HepG2 (cell line): ENCODE data around the gene RHBDD3. TPM values are rescaled to one million over a fixed set of nuclear protein-coding genes. Genes with fewer than 3 reads are reported as not detected.
A peak's percentile ranks its signal among the peaks of the same experiment; 100 is the strongest.

Experiments
- ADNP ChIP-seq: sonication (generic); formaldehyde crosslinking; IDR thresholded peaks from 2 replicates; pipeline ENCODE4 v1.4.0; 2020; ENCODE audit warnings: missing genetic modification reagents
- EED ChIP-seq: sonication (generic); formaldehyde crosslinking; IDR thresholded peaks from 2 replicates; pipeline ENCODE4 v1.5.0; 2020; ENCODE audit warnings: mild to moderate bottlenecking, missing genetic modification reagents
- FOXC1 ChIP-seq: sonication (generic); formaldehyde crosslinking; IDR thresholded peaks from 2 replicates; pipeline ENCODE4 v1.8.0; 2022; ENCODE audit warnings: mild to moderate bottlenecking, missing genetic modification reagents, borderline replicate concordance
- HNRNPL ChIP-seq: fragments of 200-400 bp; formaldehyde crosslinking; IDR thresholded peaks from 2 replicates; pipeline ENCODE4 v1.6.1; 2017; ENCODE audit warnings: mild to moderate bottlenecking, low read depth, low read length
- HOXA5 ChIP-seq: sonication (generic); formaldehyde crosslinking; IDR thresholded peaks from 2 replicates; pipeline ENCODE4 v1.4.0; 2020; ENCODE audit warnings: missing genetic modification reagents
- ISX ChIP-seq: sonication (generic); formaldehyde crosslinking; conservative IDR thresholded peaks from 2 replicates; pipeline ENCODE4 v1.5.0; 2020; ENCODE audit warnings: missing genetic modification reagents
- KDM5B ChIP-seq: sonication (generic); formaldehyde crosslinking; IDR thresholded peaks from 2 replicates; pipeline ENCODE4 v1.4.0; 2020; ENCODE audit warnings: missing genetic modification reagents, mild to moderate bottlenecking, borderline replicate concordance
- MTERF4 ChIP-seq: sonication (generic); formaldehyde crosslinking; IDR thresholded peaks from 2 replicates; pipeline ENCODE4 v1.8.0; 2023; ENCODE audit warnings: mild to moderate bottlenecking, missing genetic modification reagents
- NCOA2 ChIP-seq: sonication (generic); formaldehyde crosslinking; IDR thresholded peaks from 2 replicates; pipeline ENCODE4 v1.8.0; 2022; ENCODE audit warnings: inconsistent platforms
- NRL ChIP-seq: sonication (generic); formaldehyde crosslinking; IDR thresholded peaks from 2 replicates; pipeline ENCODE4 v1.5.0; 2020; ENCODE audit warnings: missing genetic modification reagents, mild to moderate bottlenecking, moderate library complexity, borderline replicate concordance
- PTBP1 ChIP-seq: fragments of 200-400 bp; formaldehyde crosslinking; IDR thresholded peaks from 2 replicates; pipeline ENCODE4 v1.6.1; 2018; ENCODE audit warnings: low read length, low read depth; ENCODE audit not compliant: poor library complexity, severe bottlenecking
- RAD21 ChIP-seq: fragments of 450-650 bp; formaldehyde crosslinking; IDR thresholded peaks from 2 replicates; pipeline ENCODE4 v1.5.0; 2020; ENCODE audit warnings: mild to moderate bottlenecking
- RBFOX2 ChIP-seq: fragments of 200-400 bp; formaldehyde crosslinking; IDR thresholded peaks from 2 replicates; pipeline ENCODE4 v1.6.1; 2017; ENCODE audit warnings: low read depth, mild to moderate bottlenecking, low read length
- SP4 ChIP-seq: sonication (generic); formaldehyde crosslinking; IDR thresholded peaks from 2 replicates; pipeline ENCODE4 v1.8.1; 2023; ENCODE audit warnings: mild to moderate bottlenecking, missing genetic modification reagents
- SRSF9 ChIP-seq: fragments of 200-400 bp; formaldehyde crosslinking; IDR thresholded peaks from 2 replicates; pipeline ENCODE4 v1.6.1; 2018; ENCODE audit warnings: borderline replicate concordance, mild to moderate bottlenecking, low read depth, low read length; ENCODE audit not compliant: insufficient read depth, poor library complexity, severe bottlenecking
- TCF12 ChIP-seq, 2 experiments: fragments of 450-650 bp in 1 of 2; sonication (generic) in 1 of 2; formaldehyde crosslinking in 1 of 2; IDR thresholded peaks; 2 replicates each; pipeline versions ENCODE4 v1.6.1 to v1.8.0; 2017 to 2022; ENCODE audit warnings: antibody characterized with exemption in 1 of 2, mild to moderate bottlenecking in 1 of 2, missing genetic modification reagents in 1 of 2, moderate library complexity in 1 of 2
- ZFP1 ChIP-seq: IDR thresholded peaks from 2 replicates; pipeline ENCODE4 v1.6.1; 2016
- ZNF136 ChIP-seq: sonication (generic); formaldehyde crosslinking; IDR thresholded peaks from 2 replicates; pipeline ENCODE4 v1.8.1; 2022; ENCODE audit warnings: low read depth, mild to moderate bottlenecking, moderate library complexity, missing genetic modification reagents
- ZNF224 ChIP-seq: sonication (generic); formaldehyde crosslinking; IDR thresholded peaks from 2 replicates; pipeline ENCODE4 v1.5.0; 2020; ENCODE audit warnings: mild to moderate bottlenecking, missing genetic modification reagents
- ZNF282 ChIP-seq: fragments of 450-650 bp; IDR thresholded peaks from 2 replicates; pipeline ENCODE4 v1.6.1; 2018; ENCODE audit not compliant: partially characterized antibody
- ZNF3 ChIP-seq: IDR thresholded peaks from 2 replicates; pipeline ENCODE4 v1.7.0; 2017; ENCODE audit warnings: inconsistent platforms
- ZNF326 ChIP-seq: sonication (generic); formaldehyde crosslinking; IDR thresholded peaks from 2 replicates; pipeline ENCODE4 v1.4.0; 2020; ENCODE audit warnings: missing genetic modification reagents, borderline replicate concordance
- ZNF329 ChIP-seq: sonication (generic); formaldehyde crosslinking; IDR thresholded peaks from 2 replicates; pipeline ENCODE4 v1.9.0; 2021; ENCODE audit warnings: low read depth, mild to moderate bottlenecking, missing genetic modification reagents
- ZNF546 ChIP-seq: sonication (generic); formaldehyde crosslinking; conservative IDR thresholded peaks from 2 replicates; pipeline ENCODE4 v1.8.1; 2023; ENCODE audit warnings: mild to moderate bottlenecking, missing genetic modification reagents
- ZNF558 ChIP-seq: sonication (generic); formaldehyde crosslinking; IDR thresholded peaks from 2 replicates; pipeline ENCODE4 v1.9.0; 2022; ENCODE audit warnings: mild to moderate bottlenecking, missing genetic modification reagents, borderline replicate concordance
- ZNF569 ChIP-seq: sonication (generic); formaldehyde crosslinking; IDR thresholded peaks from 2 replicates; pipeline ENCODE4 v1.5.0; 2020; ENCODE audit warnings: mild to moderate bottlenecking, missing genetic modification reagents, moderate library complexity, borderline replicate concordance
- ZNF619 ChIP-seq: sonication (generic); formaldehyde crosslinking; IDR thresholded peaks from 2 replicates; pipeline ENCODE4 v1.4.0; 2020; ENCODE audit warnings: mild to moderate bottlenecking, missing genetic modification reagents
- ZNF7 ChIP-seq: IDR thresholded peaks from 2 replicates; pipeline ENCODE4 v1.6.1; 2016; ENCODE audit warnings: missing biosample characterization, missing genetic modification reagents
- ZNF839 ChIP-seq: sonication (generic); formaldehyde crosslinking; IDR thresholded peaks from 2 replicates; pipeline ENCODE4 v1.4.0; 2020; ENCODE audit warnings: missing genetic modification reagents, mild to moderate bottlenecking, borderline replicate concordance
- polyA plus RNA-seq, 8 experiments: library from polyadenylated mRNA; depleted of rRNA in 3 of 8; stranded (reverse) in 7 of 8; unstranded in 1 of 8; fragments of >200 nt; fragmentation: Illumina TruSeq in 4 of 8; extraction: Trizol in 4 of 8; gene quantifications; 2 replicates each; pipeline versions ENCODE4 v1.2.1 to v1.2.3, GENCODE V29; 2011 to 2016; ENCODE audit warnings: low read depth in 4 of 8, missing spikeins in 1 of 8, mixed read lengths in 1 of 8; ENCODE audit not compliant: insufficient read depth in 1 of 8
- total RNA-seq, 5 experiments: library from RNA; depleted of rRNA; stranded (reverse); fragments of >200 nt; fragmentation: Illumina TruSeq; extraction: Trizol; gene quantifications; 2 replicates each; pipeline ENCODE4 v1.2.3, GENCODE V29; 2016; ENCODE audit warnings: low read depth in 1 of 5
- TF ChIP-seq, protein P1 (sequence below): IDR thresholded peaks from 2 replicates; pipeline ENCODE4 v1.6.1; 2012; ENCODE audit warnings: low read depth, low read length, improper control_type of control experiment

Gene RHBDD3
- total and polyA plus RNA-seq, 2 of the 13 experiments (the other 11 are each of a cell fraction or from before 2014, with no cell fraction given), result 12.1 to 26.7 TPM

GRCh38 chr22:29268511-29269229 is 889 bp upstream of the RHBDD3 start (continued):
- TF ChIP-seq FOXC1 (CRISPR knock-in tag), result no peak
- TF ChIP-seq ZNF546 (CRISPR knock-in tag), result peak; percentile 76; the same call in 1 of the 2 replicates
- no peak for TF ChIP-seq ADNP (CRISPR knock-in tag)
- TF ChIP-seq ZNF839 (CRISPR knock-in tag), result no peak
- no peak for TF ChIP-seq HNRNPL
- TF ChIP-seq ISX (CRISPR knock-in tag), result 0 out of 2 replicates have a peak, but pooled peaks have one; percentile 21
- no peak for TF ChIP-seq ZFP1
- no peak for TF ChIP-seq ZNF7
- no peak for TF ChIP-seq ZNF329 (CRISPR knock-in tag)
- TF ChIP-seq ZNF569 (CRISPR knock-in tag), result no peak
- 0 out of 2 replicates have a peak, but pooled peaks have one; percentile 22 for TF ChIP-seq HOXA5 (CRISPR knock-in tag)
- TF ChIP-seq ZNF136 (CRISPR knock-in tag), result no peak
- TF ChIP-seq NRL (CRISPR knock-in tag), result no peak
- TF ChIP-seq ZNF224 (CRISPR knock-in tag), result no peak
- TF ChIP-seq EED (CRISPR knock-in tag), result peak; percentile 45; the same call in 1 of the 2 replicates
- TF ChIP-seq ZNF619 (CRISPR knock-in tag), result no peak
- TF ChIP-seq TCF12 (IDR thresholded peaks at IDR 0.05), result no peak
- 0 out of 2 replicates have a peak, but pooled peaks have one; percentile 45 for TF ChIP-seq TCF12 (CRISPR knock-in tag; IDR thresholded peaks at IDR 0.05)
- peak; percentile 14 for TF ChIP-seq PTBP1
- TF ChIP-seq, protein P1, sequence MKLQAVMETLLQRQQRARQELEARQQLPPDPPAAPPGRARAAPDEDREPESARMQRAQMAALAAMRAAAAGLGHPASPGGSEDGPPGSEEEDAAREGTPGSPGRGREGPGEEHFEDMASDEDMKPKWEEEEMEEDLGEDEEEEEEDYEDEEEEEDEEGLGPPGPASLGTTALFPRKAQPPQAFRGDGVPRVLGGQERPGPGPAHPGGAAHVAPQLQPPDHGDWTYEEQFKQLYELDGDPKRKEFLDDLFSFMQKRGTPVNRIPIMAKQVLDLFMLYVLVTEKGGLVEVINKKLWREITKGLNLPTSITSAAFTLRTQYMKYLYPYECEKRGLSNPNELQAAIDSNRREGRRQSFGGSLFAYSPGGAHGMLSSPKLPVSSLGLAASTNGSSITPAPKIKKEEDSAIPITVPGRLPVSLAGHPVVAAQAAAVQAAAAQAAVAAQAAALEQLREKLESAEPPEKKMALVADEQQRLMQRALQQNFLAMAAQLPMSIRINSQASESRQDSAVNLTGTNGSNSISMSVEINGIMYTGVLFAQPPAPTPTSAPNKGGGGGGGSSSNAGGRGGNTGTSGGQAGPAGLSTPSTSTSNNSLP, result no peak
- TF ChIP-seq MTERF4 (CRISPR knock-in tag), result peak; percentile 42; the same call in 1 of the 2 replicates
- no peak for TF ChIP-seq SP4
- no peak for TF ChIP-seq SRSF9
- no peak for TF ChIP-seq ZNF282
- TF ChIP-seq RAD21 (CRISPR knock-in tag), result peak; percentile 33; the same call in 1 of the 2 replicates
- TF ChIP-seq RBFOX2, result peak; percentile 88
- no peak for TF ChIP-seq ZNF3 (CRISPR knock-in tag)
- TF ChIP-seq ZNF326, result no peak
- 0 out of 2 replicates have a peak, but pooled peaks have one; percentile 28 for TF ChIP-seq KDM5B (CRISPR knock-in tag)
- TF ChIP-seq ZNF558, result peak; percentile 74; the same call in 1 of the 2 replicates
- TF ChIP-seq NCOA2 (CRISPR knock-in tag), result no peak
